Fibroblast of pulmonary artery (primary cell): ENCODE measurements around the gene MAP3K7.
A peak's percentile ranks its signal among the peaks of the same experiment; 100 is the strongest.

Source experiments
- DNase-seq: peaks from one replicate; pipeline ENCODE4 v3.0.0-alpha.2; 2010; ENCODE audit warnings: low read depth
- H3K4me3 ChIP-seq: replicated peaks from 2 replicates; pipeline ENCODE4 v1.5.1; 2011; ENCODE audit warnings: low read depth, mild to moderate bottlenecking, control low read depth, low read length, moderate library complexity
- CTCF ChIP-seq: IDR thresholded peaks from 2 replicates; pipeline ENCODE4 v1.5.1; 2011; ENCODE audit warnings: mild to moderate bottlenecking, control low read depth, low read length, inconsistent platforms; ENCODE audit errors: missing control alignments

Gene MAP3K7

DNA sequence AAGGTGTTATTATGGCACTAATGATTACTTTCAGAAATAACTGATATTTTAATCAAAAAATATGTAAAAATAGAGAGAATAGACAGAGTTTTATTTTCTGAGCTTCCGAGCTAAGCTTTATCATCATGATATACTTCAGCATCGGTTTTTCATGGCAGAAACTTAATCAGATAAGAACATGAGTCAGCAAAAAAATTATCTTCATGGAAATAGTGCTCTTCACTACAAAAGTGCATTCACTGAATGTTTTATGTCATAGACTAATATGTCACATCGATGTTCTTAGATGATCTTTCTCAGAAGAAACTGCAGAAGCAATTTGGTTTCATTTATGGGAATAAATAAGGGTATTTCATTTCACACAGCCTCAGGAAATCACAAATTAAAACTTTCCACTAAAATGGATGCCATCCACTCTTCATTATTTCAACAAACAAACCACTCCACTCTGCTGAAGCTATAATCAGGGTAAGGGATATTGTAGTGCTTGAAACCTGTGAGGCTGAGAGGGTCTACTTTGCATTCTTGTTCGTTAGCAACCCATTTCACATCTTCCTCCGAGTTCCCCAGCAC is 10.2 kb upstream of the MAP3K7 start:
- no peak for DNase-seq
- no peak overlapping the region for H3K4me3 ChIP-seq
- TF ChIP-seq CTCF: no peak

DNA sequence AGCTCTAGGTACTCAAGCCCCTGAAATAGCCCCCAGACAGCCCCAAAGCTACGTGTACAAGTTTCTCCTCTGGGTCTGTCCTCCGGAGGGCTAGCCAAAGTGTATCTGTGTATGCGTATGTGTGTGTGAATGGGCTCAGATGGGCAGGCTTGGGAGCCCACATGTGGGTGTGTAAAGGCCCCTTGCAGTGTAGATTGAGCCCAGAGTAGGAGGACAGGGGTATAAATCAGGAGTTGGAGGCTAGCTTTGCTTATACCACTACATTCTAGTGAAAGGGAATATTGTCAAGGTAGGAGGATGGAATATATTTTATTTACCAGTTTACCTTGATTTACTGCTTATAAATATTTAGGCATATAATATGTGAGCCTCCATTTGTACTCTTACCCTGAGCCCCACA is 9.0 kb upstream of the MAP3K7 start:
- no peak for DNase-seq
- TF ChIP-seq CTCF: no peak

DNA sequence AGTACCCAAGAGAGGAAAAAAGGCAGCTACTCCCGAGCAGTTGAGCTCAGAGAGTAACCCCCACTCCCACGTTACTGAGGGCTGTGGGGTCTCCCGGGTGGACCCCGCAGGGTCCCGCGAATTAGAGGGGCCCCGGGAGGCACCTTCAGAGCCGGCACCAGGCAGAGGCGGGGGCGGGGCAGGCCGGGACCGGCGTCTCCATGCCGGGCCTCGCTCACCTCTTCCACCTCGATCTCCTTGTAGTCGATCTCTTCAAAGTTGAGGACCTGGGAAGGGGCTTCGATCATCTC is 381 bp downstream of the MAP3K7 start:
- peak; percentile 5 for DNase-seq
- peak overlapping the region; percentile 97 for H3K4me3 ChIP-seq
- no peak for TF ChIP-seq CTCF

More for the DNA sequence above, 9.0 kb upstream of the MAP3K7 start:
- H3K4me3 ChIP-seq: no peak overlapping the region

DNA sequence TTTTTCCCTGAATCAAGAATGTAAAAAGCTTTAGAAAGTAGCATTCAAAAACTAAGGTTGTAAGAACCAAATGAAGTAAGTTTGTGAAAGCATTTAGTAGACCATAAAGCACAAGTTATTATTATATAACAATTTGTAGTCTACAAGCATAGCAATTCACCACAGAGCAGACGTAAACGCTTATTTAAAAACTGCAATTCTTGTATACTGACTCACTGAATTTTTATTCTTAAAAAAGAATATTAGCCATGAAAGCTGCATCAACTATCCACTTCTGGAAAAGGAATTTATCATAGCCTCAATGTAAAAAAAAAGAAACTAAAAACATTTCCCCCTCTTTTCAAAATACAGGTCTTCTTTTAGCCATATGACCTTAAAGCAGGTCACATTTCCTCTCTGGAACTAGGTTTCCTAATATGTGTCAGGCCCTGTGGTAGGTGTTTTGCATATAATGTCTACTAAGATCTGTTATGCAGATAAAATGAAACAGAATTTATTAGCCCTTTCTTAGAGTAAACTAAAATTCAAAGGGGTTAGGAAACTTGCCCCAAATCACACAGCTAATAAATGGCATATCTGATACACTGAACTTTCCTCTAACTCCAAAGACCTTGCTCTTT is 2.1 kb downstream of the MAP3K7 start:
- peak overlapping the region; percentile 65 for H3K4me3 ChIP-seq
- DNase-seq: peak; percentile 4
- TF ChIP-seq CTCF: no peak

DNA sequence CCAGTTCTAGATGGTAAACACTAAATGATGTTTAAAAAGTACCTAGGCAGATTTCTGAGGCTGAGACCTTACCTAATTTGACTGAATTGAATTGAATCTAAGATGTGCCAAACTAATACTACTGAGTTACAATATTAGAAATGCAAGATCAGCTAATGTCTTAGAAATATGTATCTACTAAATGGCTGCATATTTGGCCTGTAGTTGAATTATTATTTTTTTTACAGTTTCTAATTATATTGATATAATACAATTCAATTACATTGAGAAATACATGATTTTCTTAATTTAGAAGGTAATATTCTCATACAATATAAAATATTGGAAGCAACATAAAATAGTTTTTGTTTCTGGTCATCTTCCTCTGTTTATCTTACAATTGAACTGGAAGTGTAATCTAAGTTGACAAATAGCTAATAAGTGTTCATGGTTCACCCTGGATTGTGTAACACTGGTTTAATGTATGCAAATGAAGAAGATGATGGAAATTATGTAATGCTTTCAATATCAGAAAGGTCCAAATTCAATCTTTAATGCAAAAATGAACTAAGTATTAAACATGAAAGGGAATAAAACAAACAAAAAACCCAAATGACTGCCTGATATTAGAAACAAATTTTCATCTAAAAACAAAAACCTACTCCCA is 2.9 kb downstream of the MAP3K7 start:
- no peak for DNase-seq
- TF ChIP-seq CTCF: no peak
- H3K4me3 ChIP-seq: no peak overlapping the region

- no peak for DNase-seq
- H3K4me3 ChIP-seq: no peak overlapping the region
- no peak for TF ChIP-seq CTCF
Observed at GRCh38 chr6:90583179-90583835, 3.6 kb downstream of the MAP3K7 start.
